ENCODE measurements around the gene GRK2. TPM values are rescaled to one million over a fixed set of nuclear protein-coding genes. Genes with fewer than 3 reads are reported as not detected.
A peak's percentile ranks its signal among the peaks of the same experiment; 100 is the strongest.

Gene GRK2
- total RNA-seq, 1 donor = 185 TPM

GRCh38 chr11:67303835-67304411 is 37.6 kb downstream of the GRK2 start:
- H3K4me1 ChIP-seq (ENCODE audit: insufficient read depth, low read length) = peaks cover 45% of the 10 kb centered on the region
- H3K9me3 ChIP-seq (ENCODE audit: low read depth, low read length) = no peaks in the 10 kb centered on the region
- H3K27me3 ChIP-seq (ENCODE audit: insufficient read depth, low read length) = no peaks in the 10 kb centered on the region
- H3K4me3 ChIP-seq (ENCODE audit: low read length) = peak overlapping the region; percentile 56

- no peak overlapping the region for H3K4me3 ChIP-seq (ENCODE audit: low read length)
- peaks cover 45% of the 10 kb centered on the region for H3K4me1 ChIP-seq (ENCODE audit: insufficient read depth, low read length)
- no peaks in the 10 kb centered on the region for H3K27me3 ChIP-seq (ENCODE audit: insufficient read depth, low read length)
- H3K9me3 ChIP-seq (ENCODE audit: low read depth, low read length) = no peaks in the 10 kb centered on the region
These were observed 38.3 kb downstream of the GRK2 start for GRCh38 chr11:67304511-67305113.

DNA sequence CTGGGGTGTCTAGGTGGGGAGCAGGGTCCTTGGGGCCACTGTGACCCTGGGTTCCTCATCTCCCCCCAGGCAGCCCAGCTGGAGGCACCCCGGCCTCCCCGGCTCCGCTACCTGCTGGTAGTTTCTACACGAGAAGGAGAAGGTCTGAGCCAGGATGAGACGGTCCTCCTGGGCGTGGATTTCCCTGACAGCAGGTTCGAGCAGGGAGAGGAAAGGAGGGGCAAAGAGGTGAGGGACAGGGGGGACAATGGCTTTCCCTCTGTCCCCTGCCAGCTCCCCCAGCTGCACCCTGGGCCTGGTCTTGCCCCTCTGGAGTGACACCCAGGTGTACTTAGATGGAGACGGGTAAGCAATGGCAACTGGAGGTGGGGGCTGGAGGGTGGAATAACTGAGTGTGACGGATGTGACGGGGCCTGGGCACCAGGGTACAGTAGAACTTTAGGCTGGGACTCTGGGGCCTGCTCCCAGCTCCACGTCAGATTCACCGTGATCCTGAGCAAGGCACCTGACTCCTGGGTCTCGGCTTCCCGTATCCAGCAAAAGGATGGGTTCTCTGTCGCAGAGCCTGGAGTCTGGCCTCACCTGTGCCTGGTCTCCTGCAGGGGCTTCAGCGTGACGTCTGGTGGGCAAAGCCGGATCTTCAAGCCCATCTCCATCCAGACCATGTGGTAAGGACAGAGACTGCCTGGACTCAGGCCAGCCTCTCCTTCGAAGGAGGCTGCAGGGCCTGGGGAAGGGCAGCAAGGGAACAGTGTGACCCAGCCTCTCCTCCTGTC is 40.7 kb downstream of the GRK2 start:
- no peaks in the 10 kb centered on the region for H3K9me3 ChIP-seq (ENCODE audit: low read depth, low read length)
- H3K4me1 ChIP-seq (ENCODE audit: insufficient read depth, low read length) = peaks cover 34% of the 10 kb centered on the region
- H3K27me3 ChIP-seq (ENCODE audit: insufficient read depth, low read length) = no peaks in the 10 kb centered on the region
- H3K4me3 ChIP-seq (ENCODE audit: low read length) = no peak overlapping the region

DNA sequence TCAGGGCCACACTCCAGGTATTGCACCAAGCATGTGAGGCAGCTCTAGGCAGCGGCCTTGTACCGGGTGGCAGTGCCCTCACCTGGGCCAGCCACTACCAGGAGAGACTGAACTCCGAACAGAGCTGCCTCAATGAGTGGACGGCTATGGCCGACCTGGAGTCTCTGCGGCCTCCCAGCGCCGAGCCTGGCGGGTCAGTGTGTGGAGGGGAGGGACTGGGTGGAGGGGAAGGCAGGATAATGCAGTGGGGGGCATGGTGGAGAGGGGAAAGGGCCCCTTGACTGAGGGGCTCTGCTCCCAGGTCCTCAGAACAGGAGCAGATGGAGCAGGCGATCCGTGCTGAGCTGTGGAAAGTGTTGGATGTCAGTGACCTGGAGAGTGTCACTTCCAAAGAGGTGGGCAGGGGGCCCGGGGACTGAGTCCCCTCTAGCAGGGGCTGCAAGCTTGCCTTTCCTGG is 41.3 kb downstream of the GRK2 start:
- no peak overlapping the region for H3K4me3 ChIP-seq (ENCODE audit: low read length)
- H3K4me1 ChIP-seq (ENCODE audit: insufficient read depth, low read length) = peaks cover 34% of the 10 kb centered on the region
- H3K27me3 ChIP-seq (ENCODE audit: insufficient read depth, low read length) = no peaks in the 10 kb centered on the region
- no peaks in the 10 kb centered on the region for H3K9me3 ChIP-seq (ENCODE audit: low read depth, low read length)

GRCh38 chr11:67308031-67308866 is 42.0 kb downstream of the GRK2 start:
- Histone ChIP-seq H3K4me3 (ENCODE audit: low read length) (no peak overlapping the region), H3K27me3 (ENCODE audit: insufficient read depth, low read length) (no peaks in the 10 kb centered on the region), H3K4me1 (ENCODE audit: insufficient read depth, low read length) (peaks cover 35% of the 10 kb centered on the region), H3K9me3 (ENCODE audit: low read depth, low read length) (no peaks in the 10 kb centered on the region)

DNA sequence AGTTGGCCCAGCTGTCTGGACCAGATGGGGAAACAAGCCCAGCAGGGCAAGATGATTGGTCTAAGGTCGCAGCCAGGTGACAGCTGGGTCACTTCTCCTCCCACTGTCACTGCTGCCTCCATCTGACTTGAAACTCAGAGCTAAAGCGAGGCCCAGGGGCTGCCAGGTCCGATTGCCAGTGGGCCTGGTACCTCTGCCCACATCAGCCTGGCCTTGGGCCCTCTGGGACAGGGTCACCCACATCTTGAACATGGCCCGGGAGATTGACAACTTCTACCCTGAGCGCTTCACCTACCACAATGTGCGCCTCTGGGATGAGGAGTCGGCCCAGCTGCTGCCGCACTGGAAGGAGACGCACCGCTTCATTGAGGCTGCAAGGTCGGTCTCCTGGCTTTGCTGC is 42.9 kb downstream of the GRK2 start:
- H3K27me3 ChIP-seq (ENCODE audit: insufficient read depth, low read length) = no peaks in the 10 kb centered on the region
- no peak overlapping the region for H3K4me3 ChIP-seq (ENCODE audit: low read length)
- H3K9me3 ChIP-seq (ENCODE audit: low read depth, low read length) = no peaks in the 10 kb centered on the region
- H3K4me1 ChIP-seq (ENCODE audit: insufficient read depth, low read length) = peaks cover 35% of the 10 kb centered on the region

DNA sequence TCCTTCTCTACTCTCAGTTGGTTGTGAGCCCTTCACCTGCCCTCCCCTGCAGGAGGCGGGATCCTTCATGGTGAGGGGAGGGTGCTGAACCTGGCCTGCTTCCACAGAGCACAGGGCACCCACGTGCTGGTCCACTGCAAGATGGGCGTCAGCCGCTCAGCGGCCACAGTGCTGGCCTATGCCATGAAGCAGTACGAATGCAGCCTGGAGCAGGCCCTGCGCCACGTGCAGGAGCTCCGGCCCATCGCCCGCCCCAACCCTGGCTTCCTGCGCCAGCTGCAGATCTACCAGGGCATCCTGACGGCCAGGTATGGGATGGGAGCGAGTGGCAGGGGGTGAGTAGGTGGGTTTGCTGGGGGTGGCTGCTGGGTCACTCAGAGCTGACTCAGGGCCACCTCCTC is 43.4 kb downstream of the GRK2 start:
- Histone ChIP-seq H3K27me3 (ENCODE audit: insufficient read depth, low read length) (no peaks in the 10 kb centered on the region), H3K4me3 (ENCODE audit: low read length) (no peak overlapping the region), H3K9me3 (ENCODE audit: low read depth, low read length) (no peaks in the 10 kb centered on the region), H3K4me1 (ENCODE audit: insufficient read depth, low read length) (peaks cover 30% of the 10 kb centered on the region)

GRCh38 chr11:67310246-67311050 is 44.2 kb downstream of the GRK2 start:
- no peaks in the 10 kb centered on the region for H3K27me3 ChIP-seq (ENCODE audit: insufficient read depth, low read length)
- H3K4me3 ChIP-seq (ENCODE audit: low read length) = no peak overlapping the region

DNA sequence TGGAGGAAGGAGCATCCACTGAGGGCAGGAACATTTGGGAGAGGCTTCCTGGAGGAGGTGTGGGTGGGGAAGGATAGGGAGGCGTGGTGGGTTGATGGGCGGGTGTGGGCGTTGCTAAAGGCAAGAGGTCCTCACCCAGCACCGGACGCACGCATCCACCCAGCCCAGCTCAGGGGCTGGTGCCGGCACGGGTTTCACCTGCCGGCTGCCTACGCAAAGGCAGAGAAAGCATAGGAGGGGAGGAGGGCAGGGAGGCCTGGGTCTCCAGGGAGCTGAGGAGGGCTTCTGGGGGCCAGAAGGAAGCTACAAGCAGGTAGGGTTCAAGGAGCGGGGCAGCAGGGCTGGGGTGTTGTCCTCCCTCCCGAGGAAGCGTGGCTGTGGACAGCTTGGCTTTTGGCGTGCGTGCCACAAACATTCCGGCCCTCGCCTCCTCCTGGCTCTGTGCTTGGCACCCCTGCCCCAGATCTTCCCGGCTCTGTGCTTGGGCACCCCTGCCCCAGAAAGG is 44.8 kb downstream of the GRK2 start:
- Histone ChIP-seq H3K4me1 (ENCODE audit: insufficient read depth, low read length) (peaks cover 27% of the 10 kb centered on the region), H3K27me3 (ENCODE audit: insufficient read depth, low read length) (no peaks in the 10 kb centered on the region), H3K4me3 (ENCODE audit: low read length) (no peak overlapping the region), H3K9me3 (ENCODE audit: low read depth, low read length) (no peaks in the 10 kb centered on the region)

More at GRCh38 chr11:67310246-67311050, 44.2 kb downstream of the GRK2 start:
- H3K4me1 ChIP-seq (ENCODE audit: insufficient read depth, low read length) = peaks cover 27% of the 10 kb centered on the region
- no peaks in the 10 kb centered on the region for H3K9me3 ChIP-seq (ENCODE audit: low read depth, low read length)

DNA sequence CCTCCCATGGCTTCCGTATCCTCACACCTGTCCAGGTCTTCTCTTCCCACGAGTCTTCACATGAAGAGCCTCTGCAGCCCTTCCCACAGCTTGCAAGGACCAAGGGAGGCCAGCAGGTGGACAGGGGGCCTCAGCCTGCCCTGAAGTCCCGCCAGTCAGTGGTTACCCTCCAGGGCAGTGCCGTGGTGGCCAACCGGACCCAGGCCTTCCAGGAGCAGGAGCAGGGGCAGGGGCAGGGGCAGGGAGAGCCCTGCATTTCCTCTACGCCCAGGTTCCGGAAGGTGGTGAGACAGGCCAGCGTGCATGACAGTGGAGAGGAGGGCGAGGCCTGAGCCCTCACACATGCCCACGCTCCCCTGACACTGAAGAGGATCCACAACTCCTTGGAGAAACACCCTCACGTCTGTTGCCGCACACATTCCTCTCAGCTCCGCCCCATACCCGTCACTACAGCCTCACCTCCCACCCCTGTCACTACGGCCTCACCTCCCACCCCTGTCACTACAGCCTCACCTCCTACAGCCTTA is 45.3 kb downstream of the GRK2 start:
- H3K27me3 ChIP-seq (ENCODE audit: insufficient read depth, low read length) = no peaks in the 10 kb centered on the region
- H3K4me1 ChIP-seq (ENCODE audit: insufficient read depth, low read length) = peaks cover 29% of the 10 kb centered on the region
- no peak overlapping the region for H3K4me3 ChIP-seq (ENCODE audit: low read length)
- H3K9me3 ChIP-seq (ENCODE audit: low read depth, low read length) = no peaks in the 10 kb centered on the region

- Histone ChIP-seq H3K4me1 (ENCODE audit: insufficient read depth, low read length) (peaks cover 37% of the 10 kb centered on the region), H3K9me3 (ENCODE audit: low read depth, low read length) (no peaks in the 10 kb centered on the region), H3K27me3 (ENCODE audit: insufficient read depth, low read length) (no peaks in the 10 kb centered on the region), H3K4me3 (ENCODE audit: low read length) (no peak overlapping the region)
These were observed 46.1 kb downstream of the GRK2 start for GRCh38 chr11:67312187-67313021.

GRCh38 chr11:67313125-67313890 is 47.0 kb downstream of the GRK2 start:
- peaks cover 43% of the 10 kb centered on the region for H3K4me1 ChIP-seq (ENCODE audit: insufficient read depth, low read length)
- H3K27me3 ChIP-seq (ENCODE audit: insufficient read depth, low read length) = no peaks in the 10 kb centered on the region
- H3K9me3 ChIP-seq (ENCODE audit: low read depth, low read length) = no peaks in the 10 kb centered on the region
- no peak overlapping the region for H3K4me3 ChIP-seq (ENCODE audit: low read length)

- no peaks in the 10 kb centered on the region for H3K27me3 ChIP-seq (ENCODE audit: insufficient read depth, low read length)
- peaks cover 45% of the 10 kb centered on the region for H3K4me1 ChIP-seq (ENCODE audit: insufficient read depth, low read length)
These were observed 47.9 kb downstream of the GRK2 start for GRCh38 chr11:67314218-67314617.

More at GRCh38 chr11:67314218-67314617, 47.9 kb downstream of the GRK2 start:
- H3K9me3 ChIP-seq (ENCODE audit: low read depth, low read length) = no peaks in the 10 kb centered on the region
- H3K4me3 ChIP-seq (ENCODE audit: low read length) = no peak overlapping the region

Measured in mononuclear cell (primary cell).